HEK293 (cell line): Measurements from ENCODE around the gene SERF2.

ENCODE experiments used
- CTCF ChIA-PET: fragments of 350-600 bp; formaldehyde crosslinking; extraction: SDS; loops from one replicate; lab custom pipeline; 2021; ENCODE audit warnings: antibody characterized with exemption; lab: Yijun Ruan, JAX
- POLR2A ChIA-PET: fragments of 300-600 bp; formaldehyde crosslinking; extraction: SDS; loops from one replicate; lab custom pipeline; 2020; ENCODE audit warnings: antibody characterized with exemption, inconsistent platforms; lab: Yijun Ruan, JAX
- H3K27ac ChIP-seq: fragments of 200-500 bp; sonication (Bioruptor generic); 2 replicates; pipeline ENCODE4 v1.5.1; 2014; ENCODE audit warnings: low read depth, low read length, control low read depth, inconsistent platforms; ENCODE audit errors: extremely low read depth
- H3K36me3 ChIP-seq, 2 experiments: fragments of 200-500 bp in 1 of 2; sonication (Bioruptor generic) in 1 of 2; 1 replicate in 1 of 2; 2 replicates in 1 of 2; pipeline ENCODE4 v1.5.1; 2014 to 2017; ENCODE audit warnings: inconsistent platforms in 2 of 2, low read length in 2 of 2; ENCODE audit not compliant: control insufficient read depth in 2 of 2, insufficient read depth in 1 of 2
- H3K4me1 ChIP-seq: fragments of 200-500 bp; sonication (Bioruptor generic); 2 replicates; pipeline ENCODE4 v1.5.1; 2014; ENCODE audit warnings: mild to moderate bottlenecking, low read length, inconsistent platforms; ENCODE audit not compliant: control insufficient read depth, insufficient read depth
- H3K4me3 ChIP-seq: 2 replicates; pipeline ENCODE4 v1.5.1; 2011; ENCODE audit warnings: low read depth, mild to moderate bottlenecking, control low read depth, low read length, moderate library complexity
- H3K9me3 ChIP-seq: fragments of 200-500 bp; sonication (Bioruptor generic); 2 replicates; pipeline ENCODE4 v1.5.1; 2014; ENCODE audit warnings: low read depth, low read length, inconsistent platforms; ENCODE audit not compliant: control insufficient read depth, insufficient read depth
- KLF10 ChIP-seq: fragments of 450-650 bp; IDR thresholded peaks from 2 replicates; pipeline ENCODE4 v1.5.1; 2018; ENCODE audit warnings: missing biosample characterization, mild to moderate bottlenecking, missing genetic modification characterization
- KLF7 ChIP-seq: fragments of 450-650 bp; formaldehyde crosslinking; IDR thresholded peaks from 2 replicates; pipeline ENCODE4 v1.5.1; 2016; ENCODE audit warnings: missing biosample characterization, missing genetic modification characterization, borderline replicate concordance
- MZF1 ChIP-seq: fragments of 450-650 bp; formaldehyde crosslinking; IDR thresholded peaks from 2 replicates; pipeline ENCODE4 v1.5.1; 2017; ENCODE audit warnings: missing biosample characterization, missing genetic modification characterization, borderline replicate concordance
- ZBTB8A ChIP-seq: fragments of 450-650 bp; formaldehyde crosslinking; IDR thresholded peaks from 2 replicates; pipeline ENCODE4 v1.5.1; 2016; ENCODE audit warnings: missing biosample characterization, missing genetic modification characterization
- ZFP3 ChIP-seq: fragments of 450-650 bp; formaldehyde crosslinking; IDR thresholded peaks from 2 replicates; pipeline ENCODE4 v1.5.1; 2016; ENCODE audit warnings: low read depth, missing biosample characterization, missing genetic modification characterization
- ZNF133 ChIP-seq: fragments of 450-650 bp; formaldehyde crosslinking; IDR thresholded peaks from 2 replicates; pipeline ENCODE4 v1.5.1; 2016; ENCODE audit warnings: missing biosample characterization, missing genetic modification characterization
- ZNF23 ChIP-seq: fragments of 450-650 bp; formaldehyde crosslinking; IDR thresholded peaks from 2 replicates; pipeline ENCODE4 v1.5.1; 2016; ENCODE audit warnings: missing biosample characterization, missing genetic modification characterization, borderline replicate concordance
- ZNF404 ChIP-seq: fragments of 450-650 bp; formaldehyde crosslinking; IDR thresholded peaks from 2 replicates; pipeline ENCODE4 v1.5.1; 2017; ENCODE audit warnings: missing biosample characterization, missing genetic modification characterization
- ZNF48 ChIP-seq: fragments of 450-650 bp; formaldehyde crosslinking; IDR thresholded peaks from 2 replicates; pipeline ENCODE4 v1.5.1; 2016; ENCODE audit warnings: missing biosample characterization, missing genetic modification characterization
- ZNF510 ChIP-seq: fragments of 450-650 bp; formaldehyde crosslinking; IDR thresholded peaks from 2 replicates; pipeline ENCODE4 v1.5.1; 2018; ENCODE audit warnings: mild to moderate bottlenecking, missing genetic modification characterization, missing biosample characterization; ENCODE audit not compliant: insufficient replicate concordance
- ZNF660 ChIP-seq: fragments of 450-650 bp; IDR thresholded peaks from 2 replicates; pipeline ENCODE4 v1.5.1; 2018; ENCODE audit warnings: missing biosample characterization, mild to moderate bottlenecking, missing genetic modification characterization
- TF ChIP-seq, protein P1 (sequence below): fragments of 450-650 bp; formaldehyde crosslinking; IDR thresholded peaks from 2 replicates; pipeline ENCODE4 v1.5.1; 2016; ENCODE audit warnings: missing biosample characterization, missing genetic modification characterization
- TF ChIP-seq, protein P2 (sequence below): fragments of 450-650 bp; formaldehyde crosslinking; IDR thresholded peaks from 2 replicates; pipeline ENCODE4 v1.5.1; 2017; ENCODE audit warnings: missing biosample characterization, missing genetic modification characterization
- TF ChIP-seq, protein P3 (sequence below): fragments of 450-650 bp; formaldehyde crosslinking; conservative IDR thresholded peaks from 2 replicates; pipeline ENCODE4 v1.5.1; 2016; ENCODE audit warnings: low read depth, missing biosample characterization, missing genetic modification characterization
- TF ChIP-seq, protein P4 (sequence below): fragments of 450-650 bp; formaldehyde crosslinking; IDR thresholded peaks from 2 replicates; pipeline ENCODE4 v1.5.1; 2016; ENCODE audit warnings: missing biosample characterization, missing genetic modification characterization, borderline replicate concordance

Gene SERF2

DNA sequence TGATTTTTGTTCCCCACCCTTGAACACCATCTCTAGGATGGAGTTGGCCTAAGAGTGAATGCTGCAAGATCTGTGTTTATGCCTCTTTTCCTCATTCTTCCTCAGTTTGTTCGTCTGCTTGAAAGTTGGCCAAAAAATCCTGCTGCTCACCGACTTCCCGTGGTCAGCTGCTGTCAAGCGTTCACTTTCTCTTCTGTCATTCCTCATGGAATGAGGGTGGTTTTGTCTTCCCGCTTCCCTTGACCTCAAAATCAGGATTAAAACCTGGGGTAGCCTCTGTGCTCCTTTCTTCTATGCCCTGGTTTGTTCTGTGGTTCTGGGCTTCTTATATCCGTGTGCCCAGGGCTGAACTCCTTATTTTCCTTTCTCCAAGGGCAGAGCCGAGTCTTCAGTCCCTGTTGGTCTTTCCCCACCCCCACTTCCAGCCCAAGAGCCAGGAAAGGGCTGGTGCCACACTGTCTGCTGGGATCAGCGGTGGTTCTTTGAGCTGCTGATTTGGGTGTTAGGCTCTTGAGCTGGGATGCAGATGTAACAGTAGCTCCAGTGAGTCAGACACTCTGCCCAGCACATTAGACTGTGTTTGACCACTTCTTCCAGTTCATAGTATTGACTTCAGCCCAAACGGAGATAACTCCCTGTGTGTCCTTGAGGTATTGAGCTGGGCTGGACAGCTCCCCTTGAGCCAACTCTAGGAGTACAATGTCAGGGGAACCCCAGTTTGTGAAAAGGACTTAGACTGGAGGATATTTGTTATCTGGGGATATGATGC, 2.3 kb downstream of the SERF2 start:
- TF ChIP-seq, protein P1, sequence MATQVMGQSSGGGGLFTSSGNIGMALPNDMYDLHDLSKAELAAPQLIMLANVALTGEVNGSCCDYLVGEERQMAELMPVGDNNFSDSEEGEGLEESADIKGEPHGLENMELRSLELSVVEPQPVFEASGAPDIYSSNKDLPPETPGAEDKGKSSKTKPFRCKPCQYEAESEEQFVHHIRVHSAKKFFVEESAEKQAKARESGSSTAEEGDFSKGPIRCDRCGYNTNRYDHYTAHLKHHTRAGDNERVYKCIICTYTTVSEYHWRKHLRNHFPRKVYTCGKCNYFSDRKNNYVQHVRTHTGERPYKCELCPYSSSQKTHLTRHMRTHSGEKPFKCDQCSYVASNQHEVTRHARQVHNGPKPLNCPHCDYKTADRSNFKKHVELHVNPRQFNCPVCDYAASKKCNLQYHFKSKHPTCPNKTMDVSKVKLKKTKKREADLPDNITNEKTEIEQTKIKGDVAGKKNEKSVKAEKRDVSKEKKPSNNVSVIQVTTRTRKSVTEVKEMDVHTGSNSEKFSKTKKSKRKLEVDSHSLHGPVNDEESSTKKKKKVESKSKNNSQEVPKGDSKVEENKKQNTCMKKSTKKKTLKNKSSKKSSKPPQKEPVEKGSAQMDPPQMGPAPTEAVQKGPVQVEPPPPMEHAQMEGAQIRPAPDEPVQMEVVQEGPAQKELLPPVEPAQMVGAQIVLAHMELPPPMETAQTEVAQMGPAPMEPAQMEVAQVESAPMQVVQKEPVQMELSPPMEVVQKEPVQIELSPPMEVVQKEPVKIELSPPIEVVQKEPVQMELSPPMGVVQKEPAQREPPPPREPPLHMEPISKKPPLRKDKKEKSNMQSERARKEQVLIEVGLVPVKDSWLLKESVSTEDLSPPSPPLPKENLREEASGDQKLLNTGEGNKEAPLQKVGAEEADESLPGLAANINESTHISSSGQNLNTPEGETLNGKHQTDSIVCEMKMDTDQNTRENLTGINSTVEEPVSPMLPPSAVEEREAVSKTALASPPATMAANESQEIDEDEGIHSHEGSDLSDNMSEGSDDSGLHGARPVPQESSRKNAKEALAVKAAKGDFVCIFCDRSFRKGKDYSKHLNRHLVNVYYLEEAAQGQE (tag by site-specific recombination) = peak; percentile 55; the same call in 1 of the 2 replicates
- TF ChIP-seq, protein P2, sequence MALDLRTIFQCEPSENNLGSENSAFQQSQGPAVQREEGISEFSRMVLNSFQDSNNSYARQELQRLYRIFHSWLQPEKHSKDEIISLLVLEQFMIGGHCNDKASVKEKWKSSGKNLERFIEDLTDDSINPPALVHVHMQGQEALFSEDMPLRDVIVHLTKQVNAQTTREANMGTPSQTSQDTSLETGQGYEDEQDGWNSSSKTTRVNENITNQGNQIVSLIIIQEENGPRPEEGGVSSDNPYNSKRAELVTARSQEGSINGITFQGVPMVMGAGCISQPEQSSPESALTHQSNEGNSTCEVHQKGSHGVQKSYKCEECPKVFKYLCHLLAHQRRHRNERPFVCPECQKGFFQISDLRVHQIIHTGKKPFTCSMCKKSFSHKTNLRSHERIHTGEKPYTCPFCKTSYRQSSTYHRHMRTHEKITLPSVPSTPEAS (tag by site-specific recombination) = no peak
- H3K4me3 ChIP-seq = no peak overlapping the region
- 0 out of 2 replicates have a peak, but pooled peaks cover 3% of the 10 kb centered on the region for H3K4me1 ChIP-seq
- H3K36me3 ChIP-seq = peaks cover 0 to 54% of the 10 kb centered on the region in 2 experiments; a peak in 1 of 3 replicates
- ChIA-PET POLR2A (interaction anchor here (0.5 kb wide), 1 partner anchor 284 kb away, joined by 4 read pairs; no protein-coding TSS in a partner anchor), CTCF (interaction anchor here (0.6 to 2.6 kb wide), 2 partner anchors 12 to 18 kb away, joined by 5 to 6 read pairs; partner anchors contain the start of gene ELL3)
- H3K27ac ChIP-seq = no peak overlapping the region
- H3K9me3 ChIP-seq = no peaks in the 10 kb centered on the region

DNA sequence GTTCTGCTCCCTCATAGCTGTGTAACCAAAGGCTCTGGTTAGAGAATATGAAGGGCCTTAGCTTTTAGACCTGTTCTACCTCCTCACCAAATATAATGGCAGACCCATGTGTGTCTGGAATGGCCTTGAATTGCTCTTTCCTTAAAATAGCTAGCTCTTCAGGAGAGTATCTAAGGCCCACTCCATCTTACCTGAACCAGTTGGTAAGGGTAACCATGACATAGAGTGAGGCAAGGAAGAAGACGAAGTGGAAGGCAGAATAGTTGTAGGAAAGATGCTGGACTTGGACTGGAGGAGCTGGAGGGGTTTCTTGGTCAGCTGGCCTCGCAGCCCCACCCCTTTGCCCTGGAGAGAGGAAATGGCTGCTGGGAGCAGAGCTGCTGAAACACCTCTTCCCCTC, 3.1 kb downstream of the SERF2 start:
- TF ChIP-seq ZBTB8A (tag by site-specific recombination) = no peak
- TF ChIP-seq KLF7 (tag by site-specific recombination) = no peak
- no peak for TF ChIP-seq ZNF660 (tag by site-specific recombination)
- TF ChIP-seq, protein P2 (tag by site-specific recombination) = no peak
- no peak for TF ChIP-seq MZF1 (tag by site-specific recombination)
- no peak for TF ChIP-seq ZFP3
- TF ChIP-seq, protein P3, sequence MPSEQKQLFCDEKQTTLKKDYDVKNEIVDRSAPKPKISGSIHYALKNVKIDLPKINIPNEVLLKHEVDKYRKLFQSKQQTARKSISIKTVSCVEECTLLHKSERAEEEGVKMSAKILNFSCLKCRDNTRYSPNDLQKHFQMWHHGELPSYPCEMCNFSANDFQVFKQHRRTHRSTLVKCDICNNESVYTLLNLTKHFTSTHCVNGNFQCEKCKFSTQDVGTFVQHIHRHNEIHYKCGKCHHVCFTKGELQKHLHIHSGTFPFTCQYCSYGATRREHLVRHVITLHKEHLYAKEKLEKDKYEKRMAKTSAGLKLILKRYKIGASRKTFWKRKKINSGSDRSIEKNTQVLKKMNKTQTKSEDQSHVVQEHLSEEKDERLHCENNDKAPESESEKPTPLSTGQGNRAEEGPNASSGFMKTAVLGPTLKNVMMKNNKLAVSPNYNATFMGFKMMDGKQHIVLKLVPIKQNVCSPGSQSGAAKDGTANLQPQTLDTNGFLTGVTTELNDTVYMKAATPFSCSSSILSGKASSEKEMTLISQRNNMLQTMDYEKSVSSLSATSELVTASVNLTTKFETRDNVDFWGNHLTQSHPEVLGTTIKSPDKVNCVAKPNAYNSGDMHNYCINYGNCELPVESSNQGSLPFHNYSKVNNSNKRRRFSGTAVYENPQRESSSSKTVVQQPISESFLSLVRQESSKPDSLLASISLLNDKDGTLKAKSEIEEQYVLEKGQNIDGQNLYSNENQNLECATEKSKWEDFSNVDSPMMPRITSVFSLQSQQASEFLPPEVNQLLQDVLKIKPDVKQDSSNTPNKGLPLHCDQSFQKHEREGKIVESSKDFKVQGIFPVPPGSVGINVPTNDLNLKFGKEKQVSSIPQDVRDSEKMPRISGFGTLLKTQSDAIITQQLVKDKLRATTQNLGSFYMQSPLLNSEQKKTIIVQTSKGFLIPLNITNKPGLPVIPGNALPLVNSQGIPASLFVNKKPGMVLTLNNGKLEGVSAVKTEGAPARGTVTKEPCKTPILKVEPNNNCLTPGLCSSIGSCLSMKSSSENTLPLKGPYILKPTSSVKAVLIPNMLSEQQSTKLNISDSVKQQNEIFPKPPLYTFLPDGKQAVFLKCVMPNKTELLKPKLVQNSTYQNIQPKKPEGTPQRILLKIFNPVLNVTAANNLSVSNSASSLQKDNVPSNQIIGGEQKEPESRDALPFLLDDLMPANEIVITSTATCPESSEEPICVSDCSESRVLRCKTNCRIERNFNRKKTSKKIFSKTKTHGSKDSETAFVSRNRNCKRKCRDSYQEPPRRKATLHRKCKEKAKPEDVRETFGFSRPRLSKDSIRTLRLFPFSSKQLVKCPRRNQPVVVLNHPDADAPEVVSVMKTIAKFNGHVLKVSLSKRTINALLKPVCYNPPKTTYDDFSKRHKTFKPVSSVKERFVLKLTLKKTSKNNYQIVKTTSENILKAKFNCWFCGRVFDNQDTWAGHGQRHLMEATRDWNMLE (tag by site-specific recombination) = no peak
- TF ChIP-seq, protein P4, sequence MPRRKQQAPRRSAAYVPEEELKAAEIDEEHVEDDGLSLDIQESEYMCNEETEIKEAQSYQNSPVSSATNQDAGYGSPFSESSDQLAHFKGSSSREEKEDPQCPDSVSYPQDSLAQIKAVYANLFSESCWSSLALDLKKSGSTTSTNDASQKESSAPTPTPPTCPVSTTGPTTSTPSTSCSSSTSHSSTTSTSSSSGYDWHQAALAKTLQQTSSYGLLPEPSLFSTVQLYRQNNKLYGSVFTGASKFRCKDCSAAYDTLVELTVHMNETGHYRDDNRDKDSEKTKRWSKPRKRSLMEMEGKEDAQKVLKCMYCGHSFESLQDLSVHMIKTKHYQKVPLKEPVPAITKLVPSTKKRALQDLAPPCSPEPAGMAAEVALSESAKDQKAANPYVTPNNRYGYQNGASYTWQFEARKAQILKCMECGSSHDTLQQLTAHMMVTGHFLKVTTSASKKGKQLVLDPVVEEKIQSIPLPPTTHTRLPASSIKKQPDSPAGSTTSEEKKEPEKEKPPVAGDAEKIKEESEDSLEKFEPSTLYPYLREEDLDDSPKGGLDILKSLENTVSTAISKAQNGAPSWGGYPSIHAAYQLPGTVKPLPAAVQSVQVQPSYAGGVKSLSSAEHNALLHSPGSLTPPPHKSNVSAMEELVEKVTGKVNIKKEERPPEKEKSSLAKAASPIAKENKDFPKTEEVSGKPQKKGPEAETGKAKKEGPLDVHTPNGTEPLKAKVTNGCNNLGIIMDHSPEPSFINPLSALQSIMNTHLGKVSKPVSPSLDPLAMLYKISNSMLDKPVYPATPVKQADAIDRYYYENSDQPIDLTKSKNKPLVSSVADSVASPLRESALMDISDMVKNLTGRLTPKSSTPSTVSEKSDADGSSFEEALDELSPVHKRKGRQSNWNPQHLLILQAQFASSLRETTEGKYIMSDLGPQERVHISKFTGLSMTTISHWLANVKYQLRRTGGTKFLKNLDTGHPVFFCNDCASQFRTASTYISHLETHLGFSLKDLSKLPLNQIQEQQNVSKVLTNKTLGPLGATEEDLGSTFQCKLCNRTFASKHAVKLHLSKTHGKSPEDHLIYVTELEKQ (tag by site-specific recombination) = no peak
- no peak for TF ChIP-seq KLF10
- TF ChIP-seq ZNF404 (tag by site-specific recombination) = no peak
- TF ChIP-seq ZNF48 (tag by site-specific recombination) = no peak
- TF ChIP-seq ZNF510 = no peak
- TF ChIP-seq ZNF23 (tag by site-specific recombination) = no peak
- TF ChIP-seq ZNF133 = no peak
- no peaks in the 10 kb centered on the region for H3K9me3 ChIP-seq
- H3K4me1 ChIP-seq = 0 out of 2 replicates have a peak, but pooled peaks cover 3% of the 10 kb centered on the region
- ChIA-PET POLR2A (no interaction called here), CTCF (interaction anchor here (0.6 to 2.6 kb wide), 2 partner anchors 12 to 19 kb away, joined by 5 to 6 read pairs; partner anchors contain the start of gene ELL3)
- no peak overlapping the region for H3K4me3 ChIP-seq
- peaks cover 0 to 60% of the 10 kb centered on the region in 2 experiments; a peak in 1 of 3 replicates for H3K36me3 ChIP-seq
- H3K27ac ChIP-seq = no peak overlapping the region
